WERI-Rb-1 (cell line): ENCODE data around the gene SSNA1.

ENCODE experiments used
- DNase-seq: peaks from one replicate; pipeline ENCODE4 v3.0.0-alpha.2; 2020
- H3K27ac ChIP-seq: fragments of 250-450 bp; sonication (Bioruptor Pico); 2 replicates; pipeline ENCODE4 v1.5.1; 2020; ENCODE audit warnings: mild to moderate bottlenecking, moderate library complexity
- H3K27me3 ChIP-seq: fragments of 250-450 bp; sonication (Bioruptor Pico); 2 replicates; pipeline ENCODE4 v1.5.1; 2021; ENCODE audit warnings: mild to moderate bottlenecking, low read depth, moderate library complexity; ENCODE audit not compliant: insufficient read depth, severe bottlenecking
- H3K36me3 ChIP-seq: fragments of 250-450 bp; sonication (Bioruptor Pico); 2 replicates; pipeline ENCODE4 v1.5.1; 2020; ENCODE audit warnings: mild to moderate bottlenecking, moderate library complexity
- H3K4me3 ChIP-seq: 2 replicates; pipeline ENCODE4 v1.5.1; 2011; ENCODE audit warnings: low read depth, mild to moderate bottlenecking, control low read depth, low read length
- H3K9me3 ChIP-seq: fragments of 250-450 bp; sonication (Bioruptor Pico); 2 replicates; pipeline ENCODE4 v1.5.1; 2021; ENCODE audit warnings: mild to moderate bottlenecking, moderate library complexity; ENCODE audit not compliant: severe bottlenecking
- TF ChIP-seq, protein P1 (sequence below): IDR thresholded peaks from 2 replicates; pipeline ENCODE4 v1.5.1; 2011; ENCODE audit warnings: low read depth, mild to moderate bottlenecking, control low read depth, inconsistent platforms, low read length

SSNA1 gene

DNA sequence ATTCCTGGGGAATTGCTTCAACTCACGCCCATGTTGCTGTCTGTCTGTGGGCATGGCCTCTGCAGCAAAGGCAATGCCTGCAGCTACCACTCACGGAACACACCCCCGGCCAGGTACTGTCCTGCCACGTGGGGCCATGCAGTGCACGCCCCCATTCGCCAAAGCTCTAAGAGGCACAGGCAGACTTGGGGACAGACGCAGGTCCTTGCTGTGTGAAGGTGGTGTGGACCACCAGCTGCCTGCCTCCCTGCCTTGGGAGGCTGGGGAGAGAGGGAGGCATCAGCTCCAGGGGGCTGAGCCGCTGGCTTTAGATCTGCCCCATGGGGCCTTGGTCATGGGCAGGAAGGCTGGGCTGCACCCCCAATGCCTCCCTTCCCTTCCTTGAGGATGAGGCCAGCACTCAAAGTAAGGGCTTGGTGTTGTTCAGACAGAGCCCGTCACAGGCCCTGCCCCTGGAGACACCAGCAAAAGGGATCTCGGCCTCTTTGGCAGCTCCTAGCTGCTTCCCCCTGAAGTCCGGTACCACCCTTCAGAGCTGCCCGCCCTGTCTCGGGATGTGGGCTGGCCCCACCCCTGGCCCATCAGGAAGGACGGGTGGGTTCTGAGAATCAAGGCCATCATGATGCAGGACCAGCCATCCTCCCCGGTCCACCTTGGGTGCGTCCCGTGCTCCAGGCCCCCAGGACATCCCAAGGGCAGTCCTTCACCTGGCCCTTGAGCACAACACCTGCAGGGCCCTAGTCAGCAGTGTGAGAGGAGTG is 47.2 kb upstream of the SSNA1 start:
- no peak overlapping the region for H3K4me3 ChIP-seq
- H3K36me3 ChIP-seq, result no peaks in the 10 kb centered on the region
- no peak overlapping the region for H3K27ac ChIP-seq
- peaks cover 12% of the 10 kb centered on the region for H3K27me3 ChIP-seq
- no peak for DNase-seq
- TF ChIP-seq, protein P1, sequence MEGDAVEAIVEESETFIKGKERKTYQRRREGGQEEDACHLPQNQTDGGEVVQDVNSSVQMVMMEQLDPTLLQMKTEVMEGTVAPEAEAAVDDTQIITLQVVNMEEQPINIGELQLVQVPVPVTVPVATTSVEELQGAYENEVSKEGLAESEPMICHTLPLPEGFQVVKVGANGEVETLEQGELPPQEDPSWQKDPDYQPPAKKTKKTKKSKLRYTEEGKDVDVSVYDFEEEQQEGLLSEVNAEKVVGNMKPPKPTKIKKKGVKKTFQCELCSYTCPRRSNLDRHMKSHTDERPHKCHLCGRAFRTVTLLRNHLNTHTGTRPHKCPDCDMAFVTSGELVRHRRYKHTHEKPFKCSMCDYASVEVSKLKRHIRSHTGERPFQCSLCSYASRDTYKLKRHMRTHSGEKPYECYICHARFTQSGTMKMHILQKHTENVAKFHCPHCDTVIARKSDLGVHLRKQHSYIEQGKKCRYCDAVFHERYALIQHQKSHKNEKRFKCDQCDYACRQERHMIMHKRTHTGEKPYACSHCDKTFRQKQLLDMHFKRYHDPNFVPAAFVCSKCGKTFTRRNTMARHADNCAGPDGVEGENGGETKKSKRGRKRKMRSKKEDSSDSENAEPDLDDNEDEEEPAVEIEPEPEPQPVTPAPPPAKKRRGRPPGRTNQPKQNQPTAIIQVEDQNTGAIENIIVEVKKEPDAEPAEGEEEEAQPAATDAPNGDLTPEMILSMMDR, result no peak
- no peaks in the 10 kb centered on the region for H3K9me3 ChIP-seq

DNA sequence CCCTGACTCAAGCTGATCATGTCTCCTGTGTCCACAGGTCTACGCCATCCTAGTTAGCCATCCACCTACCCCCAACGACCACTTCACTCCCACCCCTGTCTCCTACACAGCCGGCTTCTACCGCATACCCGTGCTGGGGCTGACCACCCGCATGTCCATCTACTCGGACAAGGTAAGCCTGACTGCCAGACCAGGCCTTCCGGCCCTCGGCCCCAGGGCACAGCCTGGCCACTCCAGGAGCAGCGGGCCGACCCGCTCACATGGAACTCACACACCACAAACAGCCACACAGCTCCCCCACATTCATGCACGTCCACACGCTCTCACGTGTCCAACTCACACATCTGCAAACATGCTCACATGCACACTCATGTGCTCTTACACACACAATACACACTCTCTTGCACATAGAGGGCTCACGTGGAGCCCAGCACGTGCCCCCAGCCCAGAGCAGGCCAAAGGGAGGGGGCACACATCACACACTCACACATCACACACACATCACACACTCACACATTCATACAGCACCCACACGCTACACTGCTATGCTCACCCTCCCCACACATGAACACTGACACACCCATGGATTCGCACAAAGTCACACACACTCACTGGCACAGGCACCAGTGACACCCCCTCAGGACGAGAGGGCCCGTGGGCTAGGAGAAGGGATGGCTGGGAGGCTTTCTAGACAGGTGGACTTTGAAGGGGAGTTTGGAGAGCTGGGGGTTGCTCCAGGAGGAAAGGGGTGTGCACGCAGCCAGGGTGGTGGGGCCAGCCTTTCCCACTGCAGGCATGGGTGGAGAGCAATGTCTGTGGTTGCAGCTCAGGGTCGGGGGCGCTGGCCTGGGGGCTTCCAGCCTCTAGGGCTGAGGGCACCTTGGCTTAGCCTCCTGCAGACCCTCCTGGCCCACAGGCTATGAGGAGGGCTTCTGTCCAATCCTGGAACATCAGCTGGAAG is 46.2 kb upstream of the SSNA1 start:
- TF ChIP-seq, protein P1, result no peak
- no peaks in the 10 kb centered on the region for H3K36me3 ChIP-seq

DNA sequence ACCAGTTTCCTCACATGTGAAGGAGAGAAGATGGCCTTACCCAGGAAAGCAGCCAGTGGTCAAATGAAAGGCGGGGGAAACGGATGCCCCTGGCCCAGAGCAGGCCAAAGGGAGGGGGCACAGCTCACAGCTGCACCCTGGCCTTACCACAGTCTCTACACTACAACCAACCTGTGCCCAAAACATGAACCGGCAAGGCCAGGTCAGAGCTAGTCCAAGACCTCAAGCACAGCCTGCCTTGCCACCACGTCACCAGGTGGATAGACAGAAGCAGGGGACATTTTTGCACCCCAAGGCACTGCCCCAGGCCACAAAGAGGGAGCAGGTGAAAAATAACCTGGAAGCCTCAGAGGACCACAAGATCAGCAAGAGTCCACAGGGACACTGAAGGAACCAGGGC is 45.0 kb upstream of the SSNA1 start:
- DNase-seq, result no peak
- Histone ChIP-seq H3K4me3 (no peak overlapping the region), H3K27me3 (peaks cover 11% of the 10 kb centered on the region), H3K27ac (no peak overlapping the region), H3K36me3 (no peaks in the 10 kb centered on the region), H3K9me3 (no peaks in the 10 kb centered on the region)
- TF ChIP-seq, protein P1, result no peak

More for the DNA sequence above, 46.2 kb upstream of the SSNA1 start:
- no peak for DNase-seq
- Histone ChIP-seq H3K27me3 (peaks cover 12% of the 10 kb centered on the region), H3K9me3 (no peaks in the 10 kb centered on the region), H3K4me3 (no peak overlapping the region), H3K27ac (no peak overlapping the region)

DNA sequence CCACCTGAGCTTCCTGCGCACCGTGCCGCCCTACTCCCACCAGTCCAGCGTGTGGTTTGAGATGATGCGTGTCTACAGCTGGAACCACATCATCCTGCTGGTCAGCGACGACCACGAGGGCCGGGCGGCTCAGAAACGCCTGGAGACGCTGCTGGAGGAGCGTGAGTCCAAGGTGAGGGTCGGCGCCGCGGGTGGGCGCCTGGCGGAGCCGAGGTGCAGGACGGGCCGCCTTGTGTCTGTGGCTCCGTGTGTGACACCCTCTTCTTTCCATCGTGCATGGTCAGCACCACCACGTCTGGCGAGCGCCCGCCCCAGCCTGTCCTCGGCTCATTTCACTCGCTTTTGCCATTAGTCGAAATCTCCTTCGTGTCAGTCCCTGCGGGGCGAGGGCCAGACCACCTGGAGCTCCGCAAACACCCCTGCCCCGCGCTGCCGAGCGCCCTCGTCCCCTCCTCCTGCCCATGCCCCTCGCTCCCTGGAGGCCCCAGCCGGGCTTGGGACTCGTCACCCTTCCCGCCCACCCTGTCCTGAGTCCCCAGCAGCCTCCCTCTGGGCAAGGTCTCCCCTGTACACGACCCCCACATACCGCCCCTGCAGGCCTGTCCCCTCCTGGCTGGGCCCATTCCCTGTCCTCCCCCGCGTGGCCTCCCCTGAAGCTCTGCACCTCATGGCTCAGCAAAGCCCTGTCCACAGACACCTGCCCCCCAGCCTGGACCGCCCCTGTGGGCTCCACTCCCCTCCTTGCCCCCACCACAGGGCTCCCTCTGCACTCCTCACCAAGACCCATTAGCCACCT is 42.5 kb upstream of the SSNA1 start:
- no peak for DNase-seq
- Histone ChIP-seq H3K9me3 (no peaks in the 10 kb centered on the region), H3K27me3 (no peaks in the 10 kb centered on the region), H3K27ac (no peak overlapping the region), H3K4me3 (no peak overlapping the region), H3K36me3 (no peaks in the 10 kb centered on the region)
- TF ChIP-seq, protein P1, result no peak

DNA sequence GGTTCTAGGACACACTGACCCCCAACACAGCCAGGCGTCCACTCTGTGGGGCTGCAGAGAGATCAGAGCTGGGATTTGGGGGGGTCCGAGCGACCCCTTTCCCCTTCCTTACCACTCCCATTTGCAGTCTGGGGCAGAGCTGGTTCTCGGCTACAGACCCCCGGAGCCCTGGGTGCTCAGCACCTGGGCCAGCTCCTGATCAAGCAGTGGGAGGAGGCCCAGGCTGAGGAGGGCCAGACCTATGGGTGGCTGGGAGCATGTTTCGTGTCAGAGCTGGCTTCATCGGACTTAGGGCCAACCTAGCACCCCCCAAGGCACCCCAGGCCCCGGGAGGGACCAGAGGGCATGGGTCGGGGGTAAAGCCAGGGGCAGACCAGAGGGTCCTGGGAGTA is 42.0 kb upstream of the SSNA1 start:
- H3K9me3 ChIP-seq, result no peaks in the 10 kb centered on the region
- no peaks in the 10 kb centered on the region for H3K27me3 ChIP-seq
- DNase-seq, result no peak
- H3K27ac ChIP-seq, result no peak overlapping the region
- H3K36me3 ChIP-seq, result no peaks in the 10 kb centered on the region
- H3K4me3 ChIP-seq, result no peak overlapping the region
- TF ChIP-seq, protein P1, result no peak
